Activated T-helper 17 cell treated with anti-CD3 and anti-CD28 coated beads, Interleukin-2, amount 50 U/mL, for 72 hours (primary cell): Measurements from ENCODE around the gene TMEM116. TPM values are rescaled to one million over a fixed set of nuclear protein-coding genes. Genes with fewer than 3 reads are reported as not detected.

ENCODE experiments used
- total RNA-seq, 2 donors: library from RNA; stranded (reverse); gene quantifications; one replicate each; pipeline ENCODE4 v1.2.3, GENCODE V29; 2022

Gene TMEM116
- total RNA-seq, 2 donors from 2014 or later, result 13.8 to 16.9 TPM

Other genes with a start within 250 kb of the TMEM116 start
- gene ALDH2, start 246.2 kb downstream of the TMEM116 start, total RNA-seq, result 1 to 10 TPM in 1 of 2 donors, under 1 TPM in 1; 0.43 to 2.0 TPM
- gene MAPKAPK5, start 170.9 kb downstream of the TMEM116 start, total RNA-seq, result 10 to 100 TPM; 42.7 to 46.7 TPM
- 10 to 100 TPM; 68.5 to 93.0 TPM for gene ERP29, start 261 bp upstream of the TMEM116 start, total RNA-seq
- 10 to 100 TPM; 37.0 to 45.7 TPM for gene NAA25, start 95.6 kb upstream of the TMEM116 start, total RNA-seq
- 10 to 100 TPM; 29.7 to 50.0 TPM for gene TRAFD1, start 112.4 kb upstream of the TMEM116 start, total RNA-seq